ENCODE measurements around the gene BPHL.

BPHL gene

DNA sequence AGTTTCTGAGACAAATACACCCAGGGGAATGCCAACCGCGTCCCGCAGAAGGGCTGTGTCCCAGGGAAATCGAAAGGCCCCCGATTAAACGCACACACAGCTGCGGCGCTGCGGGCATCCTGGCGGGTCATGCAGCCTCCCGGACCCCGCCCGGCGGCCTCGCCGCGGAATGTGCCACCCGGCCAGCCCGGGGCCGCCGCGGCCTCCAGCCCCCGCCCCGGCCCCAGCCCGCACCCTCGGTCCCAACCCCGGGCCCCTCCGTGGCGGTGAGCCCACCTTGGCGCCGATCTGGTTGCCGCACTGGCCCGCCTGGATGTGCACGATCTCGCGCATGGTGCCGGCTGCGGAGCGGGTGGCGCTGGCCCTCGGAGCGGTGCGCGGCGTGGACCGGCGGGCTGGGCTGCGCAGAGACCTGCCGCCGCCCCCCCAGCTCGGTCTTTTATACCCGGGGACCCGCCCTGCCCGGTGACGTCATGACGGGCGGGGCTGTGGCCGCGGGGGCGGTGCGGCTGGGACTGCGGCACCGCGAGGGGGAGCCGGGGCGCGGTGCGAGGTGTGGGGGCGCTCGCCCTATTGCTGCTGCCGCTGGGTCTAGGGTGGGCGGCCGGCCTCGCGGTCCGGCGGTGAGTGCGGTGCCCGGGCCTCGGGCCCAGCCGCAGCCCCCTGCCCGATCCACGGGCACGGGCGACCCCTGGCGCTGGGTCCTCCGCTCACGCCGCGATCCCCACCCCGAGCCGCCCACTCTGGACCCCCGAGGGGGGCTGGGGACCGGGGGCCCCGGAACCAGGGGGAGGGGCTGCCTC, 38.8 kb downstream of the BPHL start, which contains the start of gene TUBB2A:
TUBB2A (minus strand) TSS at position 414 of the 803 bp plus-strand sequence; CDS start at position 333, 81 bp downstream.
- peak within 1 kb of the TSS; percentile 68 for H3K4me3 ChIP-seq (ENCODE audit: low read depth, low read length)
- TF ChIP-seq CTCF (IDR thresholded peaks at IDR 0.05; ENCODE audit: low read depth, low read length), result no peak

- no peak for TF ChIP-seq CTCF (IDR thresholded peaks at IDR 0.05; ENCODE audit: low read depth, low read length)
- no peak overlapping the region for H3K4me3 ChIP-seq (ENCODE audit: low read depth, low read length)
These were observed 41.6 kb downstream of the BPHL start for GRCh38 chr6:3159805-3160781.

DNA sequence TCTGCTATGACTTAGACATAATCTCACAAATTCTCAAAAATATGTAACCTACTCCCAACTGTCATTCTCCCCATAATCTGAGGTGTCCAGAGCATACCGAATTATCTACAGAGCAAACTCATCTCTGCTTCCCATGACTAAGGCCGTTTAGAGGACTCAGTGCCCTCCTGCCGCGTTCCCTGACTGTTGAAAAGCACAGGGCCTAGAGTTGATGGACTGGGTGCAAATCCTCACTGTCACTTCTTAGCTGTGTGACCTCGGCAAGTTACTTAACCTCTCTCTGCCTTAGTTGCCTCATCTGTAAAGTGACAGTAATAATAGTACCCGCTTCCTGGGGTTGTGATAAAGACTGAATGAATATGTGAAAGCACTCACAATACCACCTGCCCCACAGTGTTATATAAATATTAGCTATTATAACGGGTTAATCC, 43.6 kb downstream of the BPHL start:
- no peak for TF ChIP-seq CTCF (IDR thresholded peaks at IDR 0.05; ENCODE audit: low read depth, low read length)
- peak overlapping the region; percentile 77 for H3K4me3 ChIP-seq (ENCODE audit: low read depth, low read length)

- H3K4me3 ChIP-seq (ENCODE audit: low read depth, low read length), result peak overlapping the region; percentile 77
- TF ChIP-seq CTCF (IDR thresholded peaks at IDR 0.05; ENCODE audit: low read depth, low read length), result no peak
These were observed 44.2 kb downstream of the BPHL start for GRCh38 chr6:3162565-3163247.

DNA sequence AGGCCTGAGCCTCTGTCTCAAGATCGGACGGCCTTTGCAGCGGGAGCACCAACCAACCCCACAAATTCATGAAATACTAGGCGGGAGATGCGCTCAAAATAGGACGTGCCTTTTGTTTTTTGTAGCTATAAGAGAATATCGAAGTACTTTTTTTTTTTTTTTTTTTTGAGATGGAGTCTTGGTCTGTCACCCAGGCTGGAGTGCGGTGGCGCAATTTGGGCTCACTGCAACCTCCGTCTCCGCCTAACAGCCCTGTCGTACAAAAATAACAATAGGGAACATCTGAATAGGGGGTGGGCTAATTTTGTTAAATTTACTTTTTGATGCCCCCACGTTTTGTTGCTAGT, 44.7 kb downstream of the BPHL start:
- no peak for TF ChIP-seq CTCF (IDR thresholded peaks at IDR 0.05; ENCODE audit: low read depth, low read length)
- peak overlapping the region; percentile 77 for H3K4me3 ChIP-seq (ENCODE audit: low read depth, low read length)

- no peak for TF ChIP-seq CTCF (IDR thresholded peaks at IDR 0.05; ENCODE audit: low read depth, low read length)
- no peak overlapping the region for H3K4me3 ChIP-seq (ENCODE audit: low read depth, low read length)
These were observed 45.9 kb downstream of the BPHL start for GRCh38 chr6:3164388-3164787.

Data from WI38 (cell line).